Neural crest cell (in vitro differentiated cells): ENCODE results near the gene PPP2R5E. TPM values are rescaled to one million over a fixed set of nuclear protein-coding genes. Genes with fewer than 3 reads are reported as not detected.
"Not testable (repeated sequence)": the region's sequence is repeated elsewhere in the genome, so short reads cannot be mapped to it uniquely, and the experiment has no call there.

Experiments
- DNase-seq: peaks from one replicate; pipeline ENCODE4 v3.0.0; 2021; ENCODE audit warnings: low read depth, mixed read lengths, low spot score
- H3K27ac Mint-ChIP-seq: one replicate; pipeline ENCODE4 v1.8.0; 2021; ENCODE audit warnings: mild to moderate bottlenecking, mixed read lengths; ENCODE audit not compliant: unreplicated experiment
- H3K27me3 Mint-ChIP-seq: 2 replicates; pipeline ENCODE4 v1.8.0; 2021; ENCODE audit warnings: low read depth, mild to moderate bottlenecking, mixed read lengths
- H3K36me3 Mint-ChIP-seq: 2 replicates; pipeline ENCODE4 v1.8.0; 2021; ENCODE audit warnings: low read depth, mild to moderate bottlenecking, mixed read lengths
- H3K4me1 Mint-ChIP-seq: 2 replicates; pipeline ENCODE4 v1.8.0; 2021; ENCODE audit warnings: mixed read lengths
- H3K4me3 Mint-ChIP-seq: one replicate; pipeline ENCODE4 v1.8.0; 2021; ENCODE audit warnings: mild to moderate bottlenecking, mixed read lengths
- H3K9me3 Mint-ChIP-seq: 2 replicates; pipeline ENCODE4 v1.8.0; 2021; ENCODE audit warnings: mixed read lengths
- total RNA-seq: library from RNA; stranded (reverse); gene quantifications from 2 replicates; pipeline ENCODE4 v1.2.1, GENCODE V29; 2021
- TF ChIP-seq, protein P1 (sequence below): fragments of 200-600 bp; sonication (generic); conservative IDR thresholded peaks from 2 replicates; pipeline ENCODE4 v1.5.0; 2021; ENCODE audit warnings: antibody characterized with exemption, mild to moderate bottlenecking

Gene PPP2R5E
- total RNA-seq, 1 donor from 2014 or later = 67.3 TPM

GRCh38 chr14:63542231-63542999, 762 bp downstream of the PPP2R5E start:
- Mint-ChIP-seq H3K27me3 (no peaks in the 10 kb centered on the region), H3K27ac (peak overlapping the region; percentile 89), H3K4me3 (peak overlapping the region; percentile 94), H3K36me3 (peaks cover 13% of the 10 kb centered on the region), H3K4me1 (peaks cover 30% of the 10 kb centered on the region), H3K9me3 (no peaks in the 10 kb centered on the region)
- peak; percentile 15 for DNase-seq
- TF ChIP-seq, protein P1, sequence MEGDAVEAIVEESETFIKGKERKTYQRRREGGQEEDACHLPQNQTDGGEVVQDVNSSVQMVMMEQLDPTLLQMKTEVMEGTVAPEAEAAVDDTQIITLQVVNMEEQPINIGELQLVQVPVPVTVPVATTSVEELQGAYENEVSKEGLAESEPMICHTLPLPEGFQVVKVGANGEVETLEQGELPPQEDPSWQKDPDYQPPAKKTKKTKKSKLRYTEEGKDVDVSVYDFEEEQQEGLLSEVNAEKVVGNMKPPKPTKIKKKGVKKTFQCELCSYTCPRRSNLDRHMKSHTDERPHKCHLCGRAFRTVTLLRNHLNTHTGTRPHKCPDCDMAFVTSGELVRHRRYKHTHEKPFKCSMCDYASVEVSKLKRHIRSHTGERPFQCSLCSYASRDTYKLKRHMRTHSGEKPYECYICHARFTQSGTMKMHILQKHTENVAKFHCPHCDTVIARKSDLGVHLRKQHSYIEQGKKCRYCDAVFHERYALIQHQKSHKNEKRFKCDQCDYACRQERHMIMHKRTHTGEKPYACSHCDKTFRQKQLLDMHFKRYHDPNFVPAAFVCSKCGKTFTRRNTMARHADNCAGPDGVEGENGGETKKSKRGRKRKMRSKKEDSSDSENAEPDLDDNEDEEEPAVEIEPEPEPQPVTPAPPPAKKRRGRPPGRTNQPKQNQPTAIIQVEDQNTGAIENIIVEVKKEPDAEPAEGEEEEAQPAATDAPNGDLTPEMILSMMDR = no peak

DNA sequence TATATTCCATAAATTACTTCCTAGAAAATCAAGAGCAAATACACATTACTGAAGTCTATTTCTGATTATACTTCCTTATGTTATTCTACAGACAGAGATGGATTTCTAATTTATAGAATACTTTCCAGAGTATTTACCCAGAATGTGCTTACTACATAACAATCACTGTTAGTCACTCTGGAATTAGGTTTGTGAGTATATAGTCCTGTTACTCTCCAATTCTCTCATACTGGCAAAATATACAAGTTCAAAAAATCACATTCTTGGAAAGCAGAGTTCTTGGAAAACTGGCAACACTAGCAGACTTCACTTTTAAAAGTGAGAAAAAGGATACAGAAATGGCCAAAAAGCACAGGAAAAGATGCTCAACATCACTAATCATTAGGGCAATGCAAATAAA, 7.3 kb downstream of the PPP2R5E start:
- Mint-ChIP-seq H3K27ac (no peak overlapping the region), H3K36me3 (peaks cover 18% of the 10 kb centered on the region), H3K27me3 (no peaks in the 10 kb centered on the region), H3K9me3 (no peaks in the 10 kb centered on the region), H3K4me1 (peaks cover 3% of the 10 kb centered on the region), H3K4me3 (no peak overlapping the region)
- TF ChIP-seq, protein P1 = no peak
- DNase-seq = no peak

GRCh38 chr14:63533474-63533873, 9.7 kb downstream of the PPP2R5E start:
- Mint-ChIP-seq H3K9me3 (no peaks in the 10 kb centered on the region), H3K27me3 (no peaks in the 10 kb centered on the region), H3K36me3 (peaks cover 7% of the 10 kb centered on the region), H3K4me3 (no peak overlapping the region), H3K27ac (no peak overlapping the region), H3K4me1 (no peaks in the 10 kb centered on the region)
- no peak for DNase-seq
- TF ChIP-seq, protein P1 = no peak

GRCh38 chr14:63524537-63525155, 18.5 kb downstream of the PPP2R5E start:
- H3K27ac Mint-ChIP-seq = no peak overlapping the region
- TF ChIP-seq, protein P1 = no peak
- peaks cover 22% of the 10 kb centered on the region for H3K4me1 Mint-ChIP-seq
- peaks cover 2% of the 10 kb centered on the region for H3K9me3 Mint-ChIP-seq
- no peak for DNase-seq
- no peaks in the 10 kb centered on the region for H3K27me3 Mint-ChIP-seq
- H3K36me3 Mint-ChIP-seq = peaks cover 28% of the 10 kb centered on the region
- no peak overlapping the region for H3K4me3 Mint-ChIP-seq

DNA sequence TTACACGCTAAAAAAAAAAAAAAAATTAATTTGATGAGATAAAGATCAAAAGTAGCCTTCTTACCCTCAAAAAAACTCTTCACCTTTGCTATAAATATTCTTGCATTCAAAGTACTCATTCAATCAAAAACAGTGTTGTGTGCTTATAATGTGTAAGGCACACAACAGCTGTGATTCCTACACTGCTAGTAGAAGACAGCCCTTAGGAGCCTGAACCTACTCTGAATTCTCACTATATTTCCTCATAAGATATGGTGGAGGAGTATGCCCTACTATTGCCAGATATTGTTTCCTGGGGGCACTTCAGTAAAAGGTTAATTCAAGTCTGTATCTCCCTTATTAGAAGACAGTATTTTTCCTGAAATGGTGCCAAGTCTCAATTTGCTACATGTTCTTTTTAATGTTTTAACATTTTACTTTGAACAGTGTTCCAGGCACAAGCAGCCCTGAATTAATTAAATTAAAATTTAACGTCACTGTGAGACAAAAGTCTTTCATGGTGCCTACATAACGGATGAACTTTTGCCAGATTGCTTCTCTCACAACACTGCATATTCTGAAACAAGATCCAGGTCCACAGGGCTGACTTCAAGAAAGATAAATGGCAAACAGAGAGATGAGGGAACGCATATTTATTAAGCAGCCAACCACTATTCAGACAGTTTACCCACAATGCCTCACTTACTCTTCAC, 19.3 kb downstream of the PPP2R5E start:
- no peak for DNase-seq
- Mint-ChIP-seq H3K36me3 (peaks cover 28% of the 10 kb centered on the region), H3K27me3 (no peaks in the 10 kb centered on the region), H3K9me3 (peaks cover 2% of the 10 kb centered on the region), H3K4me3 (no peak overlapping the region), H3K4me1 (peaks cover 22% of the 10 kb centered on the region), H3K27ac (no peak overlapping the region)
- TF ChIP-seq, protein P1 = no peak

GRCh38 chr14:63522511-63522910, 20.7 kb downstream of the PPP2R5E start:
- DNase-seq, H3K9me3 Mint-ChIP-seq, H3K4me3 Mint-ChIP-seq, H3K27me3 Mint-ChIP-seq, H3K27ac Mint-ChIP-seq: not testable (repeated sequence)
- H3K36me3 Mint-ChIP-seq = peaks cover 28% of the 10 kb centered on the region
- peaks cover 22% of the 10 kb centered on the region for H3K4me1 Mint-ChIP-seq
